Suprapubic skin (tissue), 4 donors: Measurements from ENCODE around the gene KRT73. TPM values are rescaled to one million over a fixed set of nuclear protein-coding genes. Genes with fewer than 3 reads are reported as not detected.

Experiments used
- DNase-seq, 2 donors: peaks; one replicate each; pipeline ENCODE4 v3.0.0-alpha.2; 2019; ENCODE audit warnings: low spot score in 2 of 2
- H3K27ac ChIP-seq: fragments of 200-600 bp; sonication (generic); one replicate; pipeline ENCODE4 v1.5.1; 2019
- H3K27me3 ChIP-seq: fragments of 200-600 bp; sonication (generic); one replicate; pipeline ENCODE4 v1.5.1; 2019
- H3K36me3 ChIP-seq: fragments of 200-600 bp; sonication (generic); one replicate; pipeline ENCODE4 v1.5.1; 2019
- H3K4me1 ChIP-seq: fragments of 200-600 bp; sonication (generic); one replicate; pipeline ENCODE4 v1.5.1; 2019
- H3K4me3 ChIP-seq: fragments of 200-600 bp; sonication (generic); one replicate; pipeline ENCODE4 v1.5.1; 2019; ENCODE audit warnings: mild to moderate bottlenecking
- H3K9me3 ChIP-seq: fragments of 200-600 bp; sonication (generic); one replicate; pipeline ENCODE4 v1.5.1; 2019
- EP300 ChIP-seq: sonication (generic); formaldehyde crosslinking; IDR thresholded peaks from one replicate; pipeline ENCODE4 v1.6.1; 2017; ENCODE audit warnings: antibody characterized with exemption
- POLR2A ChIP-seq, 2 donors: fragments of 450-650 bp; IDR thresholded peaks; one replicate each; pipeline ENCODE4 v1.6.1; 2017; ENCODE audit warnings: antibody characterized with exemption in 2 of 2, mild to moderate bottlenecking in 2 of 2, moderate library complexity in 2 of 2
- POLR2AphosphoS5 ChIP-seq, 3 donors: sonication (generic); formaldehyde crosslinking; IDR thresholded peaks; one replicate each; pipeline ENCODE4 v1.6.1; 2017; ENCODE audit warnings: antibody characterized with exemption in 3 of 3
- WGBS: methylation state at CpG from one replicate; pipeline ENCODE4 v1.1.5; 2018; 5-methylcytosine and 5-hydroxymethylcytosine counted together
- total RNA-seq, 4 donors: library from RNA; depleted of rRNA; stranded (reverse); fragments of >200 nt; gene quantifications; one replicate each; pipeline ENCODE4 v1.1.0, GENCODE V29; 2016
- TF ChIP-seq, protein P1 (sequence below), 2 donors: fragments of 200-600 bp in 1 of 2; fragments of 450-650 bp in 1 of 2; sonication (generic) in 1 of 2; IDR thresholded peaks; one replicate each; pipeline ENCODE4 v1.5.1; 2016 to 2019; ENCODE audit warnings: antibody characterized with exemption in 2 of 2, mild to moderate bottlenecking in 1 of 2, moderate library complexity in 1 of 2

KRT73 gene
- total RNA-seq, 4 donors from 2014 or later: 8.7 to 27.4 (median 17.5) TPM

DNA sequence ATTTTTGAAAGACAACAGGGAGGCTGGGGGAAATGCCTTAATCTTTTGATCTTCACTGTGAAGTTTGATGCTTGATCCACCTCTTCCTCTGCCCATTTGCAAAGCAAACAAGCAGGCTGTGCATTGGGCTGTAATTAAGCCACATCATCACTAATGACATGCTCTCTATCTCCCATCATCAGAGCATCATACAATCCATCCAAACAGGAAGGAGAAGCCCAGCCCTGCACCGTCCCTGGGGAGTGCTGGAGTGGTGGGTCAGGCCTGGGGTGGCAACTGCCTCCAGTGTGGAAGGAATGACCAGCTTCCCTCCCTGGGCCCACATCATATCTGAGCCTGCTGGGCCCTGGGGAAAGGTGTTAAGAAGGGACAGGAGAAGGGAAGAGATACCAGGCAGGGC, 37.9 kb downstream of the KRT73 start:
- Histone ChIP-seq H3K27ac (peak overlapping the region; percentile 74), H3K27me3 (no peaks in the 10 kb centered on the region), H3K4me3 (no peak overlapping the region), H3K4me1 (peaks cover 42% of the 10 kb centered on the region), H3K9me3 (no peaks in the 10 kb centered on the region), H3K36me3 (no peaks in the 10 kb centered on the region)
- DNase-seq: peak in 1 of 2 donors; percentile 52
- TF ChIP-seq POLR2AphosphoS5 (IDR thresholded peaks at IDR 0.05) (no peak), POLR2A (IDR thresholded peaks at IDR 0.05) (no peak), EP300 (no peak)
- TF ChIP-seq, protein P1, sequence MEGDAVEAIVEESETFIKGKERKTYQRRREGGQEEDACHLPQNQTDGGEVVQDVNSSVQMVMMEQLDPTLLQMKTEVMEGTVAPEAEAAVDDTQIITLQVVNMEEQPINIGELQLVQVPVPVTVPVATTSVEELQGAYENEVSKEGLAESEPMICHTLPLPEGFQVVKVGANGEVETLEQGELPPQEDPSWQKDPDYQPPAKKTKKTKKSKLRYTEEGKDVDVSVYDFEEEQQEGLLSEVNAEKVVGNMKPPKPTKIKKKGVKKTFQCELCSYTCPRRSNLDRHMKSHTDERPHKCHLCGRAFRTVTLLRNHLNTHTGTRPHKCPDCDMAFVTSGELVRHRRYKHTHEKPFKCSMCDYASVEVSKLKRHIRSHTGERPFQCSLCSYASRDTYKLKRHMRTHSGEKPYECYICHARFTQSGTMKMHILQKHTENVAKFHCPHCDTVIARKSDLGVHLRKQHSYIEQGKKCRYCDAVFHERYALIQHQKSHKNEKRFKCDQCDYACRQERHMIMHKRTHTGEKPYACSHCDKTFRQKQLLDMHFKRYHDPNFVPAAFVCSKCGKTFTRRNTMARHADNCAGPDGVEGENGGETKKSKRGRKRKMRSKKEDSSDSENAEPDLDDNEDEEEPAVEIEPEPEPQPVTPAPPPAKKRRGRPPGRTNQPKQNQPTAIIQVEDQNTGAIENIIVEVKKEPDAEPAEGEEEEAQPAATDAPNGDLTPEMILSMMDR (IDR thresholded peaks at IDR 0.05): no peak
- WGBS: 47% methylated on average over 1 of the region's 1 CpG

- Histone ChIP-seq H3K9me3 (no peaks in the 10 kb centered on the region), H3K36me3 (no peaks in the 10 kb centered on the region), H3K4me1 (peaks cover 42% of the 10 kb centered on the region), H3K4me3 (no peak overlapping the region), H3K27ac (peak overlapping the region; percentile 74), H3K27me3 (no peaks in the 10 kb centered on the region)
- no peak for DNase-seq
- TF ChIP-seq POLR2AphosphoS5 (IDR thresholded peaks at IDR 0.05) (no peak), EP300 (no peak), POLR2A (IDR thresholded peaks at IDR 0.05) (no peak)
- TF ChIP-seq, protein P1 (IDR thresholded peaks at IDR 0.05): no peak
- WGBS: 63% methylated on average over 10 of the region's 10 CpGs
These were observed 38.6 kb downstream of the KRT73 start for GRCh38 chr12:52579468-52580465.

- Histone ChIP-seq H3K9me3 (no peaks in the 10 kb centered on the region), H3K4me3 (no peak overlapping the region), H3K27me3 (no peaks in the 10 kb centered on the region), H3K36me3 (no peaks in the 10 kb centered on the region), H3K4me1 (peaks cover 42% of the 10 kb centered on the region), H3K27ac (no peak overlapping the region)
- WGBS: 65% methylated on average over 3 of the region's 3 CpGs
- TF ChIP-seq POLR2AphosphoS5 (IDR thresholded peaks at IDR 0.05) (no peak), EP300 (no peak), POLR2A (IDR thresholded peaks at IDR 0.05) (no peak)
- TF ChIP-seq, protein P1 (IDR thresholded peaks at IDR 0.05): no peak
- no peak for DNase-seq
These were observed 39.9 kb downstream of the KRT73 start for GRCh38 chr12:52578469-52578868.

- TF ChIP-seq EP300 (no peak), POLR2A (IDR thresholded peaks at IDR 0.05) (no peak), POLR2AphosphoS5 (IDR thresholded peaks at IDR 0.05) (no peak)
- TF ChIP-seq, protein P1 (IDR thresholded peaks at IDR 0.05): no peak
- peaks cover 32% of the 10 kb centered on the region for H3K4me1 ChIP-seq
- no peaks in the 10 kb centered on the region for H3K36me3 ChIP-seq
- no peak overlapping the region for H3K4me3 ChIP-seq
- H3K27me3 ChIP-seq: peaks cover 2% of the 10 kb centered on the region
- H3K9me3 ChIP-seq: no peaks in the 10 kb centered on the region
- DNase-seq: no peak
- no peak overlapping the region for H3K27ac ChIP-seq
- 95% methylated on average over 8 of the region's 8 CpGs for WGBS
These were observed 41.0 kb downstream of the KRT73 start for GRCh38 chr12:52577316-52577715.

GRCh38 chr12:52575948-52576347, 42.4 kb downstream of the KRT73 start:
- Histone ChIP-seq H3K27ac (no peak overlapping the region), H3K36me3 (no peaks in the 10 kb centered on the region), H3K9me3 (no peaks in the 10 kb centered on the region), H3K4me1 (peaks cover 18% of the 10 kb centered on the region), H3K4me3 (no peak overlapping the region), H3K27me3 (peaks cover 4% of the 10 kb centered on the region)
- TF ChIP-seq EP300: no peak
- TF ChIP-seq POLR2A (IDR thresholded peaks at IDR 0.05): no peak
- TF ChIP-seq, protein P1 (IDR thresholded peaks at IDR 0.05): no peak
- TF ChIP-seq POLR2AphosphoS5 (IDR thresholded peaks at IDR 0.05): no peak
- no peak for DNase-seq
- WGBS: 92% methylated on average over 3 of the region's 3 CpGs
